ENCODE measurements around the gene SETMAR. TPM values are rescaled to one million over a fixed set of nuclear protein-coding genes. Genes with fewer than 3 reads are reported as not detected.

Gene SETMAR
- total and polyA plus RNA-seq, 2 of the 8 experiments (the other 6 are each of a cell fraction or from before 2014, with no cell fraction given) = 16.1 to 25.3 TPM

DNA sequence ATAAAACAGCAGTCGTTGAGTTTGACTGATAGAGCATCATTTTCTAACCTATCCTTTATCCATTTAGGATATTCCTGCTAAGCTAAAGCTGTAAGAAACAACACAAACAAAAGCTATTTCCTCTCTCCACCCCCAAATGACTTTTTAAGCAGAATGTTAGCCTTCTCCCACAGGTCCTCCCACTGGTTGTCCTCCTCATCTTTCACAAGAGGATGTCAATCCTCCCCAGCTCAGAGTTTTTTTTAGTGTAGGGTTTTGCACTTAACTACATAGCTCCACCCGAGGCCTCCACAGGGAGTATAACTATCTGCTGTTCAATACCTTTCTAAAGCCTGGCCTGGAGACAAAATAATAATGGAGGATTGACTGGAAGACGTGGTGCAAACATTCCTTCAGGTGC lies 7.8 kb downstream of the SETMAR start:
- H3K4me1 ChIP-seq (replicated peaks in 1 of 4; ENCODE audit: control insufficient read depth in 3 of 4, insufficient read depth in 4 of 4, low read length in 3 of 4) = peaks cover 1 to 13% (median 8%) of the 10 kb centered on the region in 4 experiments; a peak in 3 of 7 replicates
- 78% methylated on average over 3 of the region's 3 CpGs; no CpG with 5 or more reads in 1 of the 2 experiments for WGBS, 2 experiments (ENCODE audit: extremely low coverage in 1 of 2, insufficient coverage in 1 of 2, insufficient read length in 1 of 2, insufficient replicate concordance in 2 of 2, low coverage in 1 of 2, low lambda C conversion rate in 2 of 2, missing lambda C conversion rate in 1 of 2)
- H3K23ac ChIP-seq (ENCODE audit: insufficient read length) = no peak overlapping the region
- no peak overlapping the region for H2AK5ac ChIP-seq (ENCODE audit: low read depth, low read length)
- ChIA-PET POLR2A (ENCODE audit: partially characterized antibody) (interaction anchor here (1.0 kb wide), 1 partner anchor 181 kb away, joined by 5 read pairs; the partner anchor contains the start of gene ITPR1), CTCF (ENCODE audit: partially characterized antibody) (interaction anchor here (1.1 to 1.6 kb wide), 4 partner anchors 17 to 1139 kb away, joined by 3 to 4 read pairs (median 3); no protein-coding TSS in a partner anchor)
- H3K9me3 ChIP-seq (ENCODE audit: insufficient read depth in 2 of 2, low read depth in 1 of 2, low read length in 1 of 2) = no peaks in the 10 kb centered on the region
- no peak overlapping the region for H4K5ac ChIP-seq (ENCODE audit: insufficient read length, low read depth, low read length)
- no peak overlapping the region for H3K56ac ChIP-seq (replicated peaks; ENCODE audit: insufficient read length, low read depth, low read length)
- no peak overlapping the region for H2AFZ ChIP-seq (ENCODE audit: low read length)
- H3K23me2 ChIP-seq (ENCODE audit: low read depth, low read length) = no peaks in the 10 kb centered on the region; the same call in 1 of the 2 replicates
- peaks cover 0 to 25% (median 11%) of the 10 kb centered on the region in 4 experiments; a peak in 4 of 8 replicates for H3K36me3 ChIP-seq (ENCODE audit: control insufficient read depth in 2 of 4, insufficient read depth in 4 of 4, low read length in 3 of 4)
- no peak overlapping the region for H3K14ac ChIP-seq (ENCODE audit: insufficient read length)
- H3K18ac ChIP-seq (ENCODE audit: extremely low read depth, low read length) = no peak overlapping the region
- no peaks in the 10 kb centered on the region for H4K20me1 ChIP-seq (replicated peaks in 1 of 2; ENCODE audit: control insufficient read depth in 1 of 2, insufficient read depth in 2 of 2, low read length in 2 of 2)
- no peak overlapping the region for H2BK5ac ChIP-seq (ENCODE audit: low read depth, low read length)
- no peak overlapping the region for H3K9ac ChIP-seq (replicated peaks in 1 of 4; ENCODE audit: extremely low read depth in 1 of 4, low read depth in 3 of 4, low read length in 3 of 4)
- H4K91ac ChIP-seq (replicated peaks; ENCODE audit: insufficient read length, low read length) = no peak overlapping the region
- H3K79me2 ChIP-seq (ENCODE audit: control insufficient read depth in 1 of 2, insufficient read depth in 2 of 2, low read length in 2 of 2) = peaks cover 0 to 10% of the 10 kb centered on the region in 2 experiments; a peak in 2 of 4 replicates
- H2BK12ac ChIP-seq (ENCODE audit: low read depth, low read length) = no peak overlapping the region
- H3K27ac ChIP-seq (ENCODE audit: low read depth, low read length) = no peak overlapping the region
- no peaks in the 10 kb centered on the region for H3K27me3 ChIP-seq (replicated peaks in 1 of 4; ENCODE audit: control insufficient read depth in 3 of 4, extremely low read depth in 1 of 4, insufficient read depth in 3 of 4, low read length in 3 of 4)
- H3K79me1 ChIP-seq (ENCODE audit: low read depth, low read length) = no peaks in the 10 kb centered on the region
- no peak overlapping the region for H4K8ac ChIP-seq (ENCODE audit: extremely low read depth, insufficient read depth, low read length)
- FAIRE-seq (no peak), DNase-seq (ENCODE audit: low read depth in 1 of 2, low spot score in 2 of 2) (no peak)
- H3K4me2 ChIP-seq (ENCODE audit: insufficient read depth in 1 of 2, low read depth in 2 of 2, low read length in 2 of 2) = no peak overlapping the region
- H3K4me3 ChIP-seq (ENCODE audit: extremely low read depth in 1 of 4, insufficient read depth in 2 of 4, low read depth in 3 of 4, low read length in 4 of 4) = no peak overlapping the region
- no peak overlapping the region for H2BK15ac ChIP-seq (ENCODE audit: low read length)
- H2BK120ac ChIP-seq (replicated peaks; ENCODE audit: low read depth, low read length) = no peak overlapping the region
- no peak overlapping the region for H3K4ac ChIP-seq (replicated peaks; ENCODE audit: insufficient read length, low read depth, low read length)
- H2BK20ac ChIP-seq (ENCODE audit: low read length) = no peak overlapping the region
- TF ChIP-seq YY1 (IDR thresholded peaks at IDR 0.05; ENCODE audit: low read depth, low read length) = no peak
- no peak for TF ChIP-seq SP4 (IDR thresholded peaks at IDR 0.05; ENCODE audit: low read length)
- TF ChIP-seq SUZ12 (IDR thresholded peaks at IDR 0.05; ENCODE audit: low read length) = no peak
- no peak for TF ChIP-seq TEAD4 (IDR thresholded peaks at IDR 0.05; ENCODE audit: low read depth, low read length)
- TF ChIP-seq CHD1 (IDR thresholded peaks at IDR 0.05; ENCODE audit: low read depth, low read length) = no peak
